NCI-H2107 (cell line): ENCODE measurements around the gene ADAMTSL2.

Experiments
- DNase-seq: peaks from one replicate; lab custom pipeline; 2025; lab: John Stamatoyannopoulos, UW

Gene ADAMTSL2

GRCh38 chr9:133534346-133535291 lies at the start of gene ADAMTSL2:
Gene ADAMTSL2, plus strand, starts transcription at chr9:133534704. Its CDS starts 2,009 bp downstream, at chr9:133536713.
- DNase-seq, result peak; percentile 42

GRCh38 chr9:133485531-133486260 lies 48.8 kb upstream of the ADAMTSL2 start:
- DNase-seq, result no peak

GRCh38 chr9:133487331-133487725 lies 47.2 kb upstream of the ADAMTSL2 start:
- DNase-seq, result no peak

DNA sequence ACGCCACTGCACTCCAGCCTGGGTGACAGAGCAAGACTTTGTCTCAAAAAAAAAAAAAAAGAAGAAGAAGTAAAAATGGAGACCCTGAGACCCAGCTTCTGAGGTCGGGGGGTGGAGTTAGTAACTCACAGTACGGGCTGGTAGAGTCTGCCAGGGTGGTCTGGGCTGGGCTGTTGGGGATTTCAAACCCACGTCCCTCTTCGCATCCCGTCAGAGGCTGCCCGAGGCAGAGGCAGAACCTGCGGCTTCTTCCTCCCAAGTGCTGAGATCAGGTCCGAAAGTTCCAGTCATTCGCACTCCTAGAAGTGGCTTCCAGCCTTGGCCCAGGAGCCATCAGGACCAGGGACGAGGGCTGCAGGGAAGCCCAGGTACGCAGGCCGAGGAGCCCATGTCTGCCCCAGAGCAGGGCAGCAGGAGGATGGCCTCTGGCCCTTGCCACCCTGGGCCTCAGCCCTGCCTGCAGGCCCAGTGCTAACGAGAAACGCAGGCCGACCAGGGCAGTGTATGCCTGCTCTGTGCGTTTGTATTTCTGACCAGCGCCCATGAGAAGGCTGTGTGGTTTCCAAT lies 45.7 kb upstream of the ADAMTSL2 start:
- DNase-seq, result no peak

- no peak for DNase-seq
Measured at GRCh38 chr9:133489253-133490190, 45.0 kb upstream of the ADAMTSL2 start.

DNA sequence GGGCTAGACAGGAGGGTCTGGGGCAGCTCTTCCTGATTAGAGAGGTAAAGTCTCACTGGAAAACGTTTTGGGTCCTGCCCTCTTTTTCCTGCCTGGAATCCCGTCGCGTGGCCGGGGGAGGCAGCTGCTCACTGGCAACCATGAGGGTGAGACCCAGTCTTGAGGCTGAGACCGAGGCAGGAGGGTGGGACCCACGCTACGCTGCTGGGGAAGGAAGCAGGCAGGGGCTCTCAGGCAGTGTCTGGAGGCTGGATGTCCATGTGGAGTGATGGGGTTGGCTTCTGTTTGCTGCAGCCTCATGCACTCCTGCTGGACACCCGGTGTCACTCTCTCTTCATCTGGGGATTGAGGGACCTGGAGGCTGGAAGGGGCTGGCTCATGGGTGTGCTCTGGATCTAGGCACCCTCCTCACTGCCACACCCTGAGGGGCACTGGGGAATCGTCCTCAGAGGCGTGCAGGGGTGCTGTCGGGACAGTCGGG lies 44.3 kb upstream of the ADAMTSL2 start:
- no peak for DNase-seq

- no peak for DNase-seq
Measured at GRCh38 chr9:133490865-133491655, 43.4 kb upstream of the ADAMTSL2 start.

DNA sequence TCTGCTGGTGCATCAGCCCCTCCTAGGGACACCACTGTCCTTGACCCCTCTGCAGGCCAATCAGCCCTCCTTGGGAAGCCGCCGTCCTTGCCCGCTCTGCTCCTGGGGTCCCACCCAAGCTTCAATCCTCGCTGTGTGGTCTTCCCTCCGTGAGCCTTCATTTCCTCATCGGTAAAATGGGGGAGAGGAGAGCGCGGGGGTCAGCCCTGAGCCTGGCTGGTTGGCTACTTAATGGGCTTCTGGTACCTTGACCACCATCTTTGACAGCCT lies 42.9 kb upstream of the ADAMTSL2 start:
- no peak for DNase-seq

GRCh38 chr9:133492061-133493021 lies 42.2 kb upstream of the ADAMTSL2 start:
- no peak for DNase-seq

DNA sequence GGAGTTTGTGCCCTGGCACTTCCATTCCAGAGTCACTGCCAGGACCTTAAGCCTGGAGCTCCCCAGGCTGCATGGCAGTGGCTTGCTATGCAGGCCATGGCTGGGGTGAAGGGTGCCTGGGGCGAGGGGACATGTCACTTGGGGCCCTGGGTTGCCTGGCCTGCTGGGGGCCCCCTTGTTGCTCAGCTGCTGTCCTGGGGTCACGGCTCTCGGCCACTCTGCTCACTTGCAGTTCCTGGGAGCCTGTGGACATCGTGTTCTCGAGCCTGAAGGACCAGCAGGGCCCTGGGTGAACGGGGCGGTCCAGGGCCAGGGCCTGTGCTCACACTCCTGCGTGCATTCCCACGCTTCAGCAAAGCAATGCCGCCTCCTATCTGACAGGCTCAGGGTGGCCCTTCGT lies 41.1 kb upstream of the ADAMTSL2 start:
- DNase-seq, result no peak

- DNase-seq, result no peak
Measured at GRCh38 chr9:133493845-133494540, 40.5 kb upstream of the ADAMTSL2 start.

- no peak for DNase-seq
Measured at GRCh38 chr9:133494636-133495326, 39.7 kb upstream of the ADAMTSL2 start.

- no peak for DNase-seq
Measured at GRCh38 chr9:133495327-133496293, 38.9 kb upstream of the ADAMTSL2 start.

DNA sequence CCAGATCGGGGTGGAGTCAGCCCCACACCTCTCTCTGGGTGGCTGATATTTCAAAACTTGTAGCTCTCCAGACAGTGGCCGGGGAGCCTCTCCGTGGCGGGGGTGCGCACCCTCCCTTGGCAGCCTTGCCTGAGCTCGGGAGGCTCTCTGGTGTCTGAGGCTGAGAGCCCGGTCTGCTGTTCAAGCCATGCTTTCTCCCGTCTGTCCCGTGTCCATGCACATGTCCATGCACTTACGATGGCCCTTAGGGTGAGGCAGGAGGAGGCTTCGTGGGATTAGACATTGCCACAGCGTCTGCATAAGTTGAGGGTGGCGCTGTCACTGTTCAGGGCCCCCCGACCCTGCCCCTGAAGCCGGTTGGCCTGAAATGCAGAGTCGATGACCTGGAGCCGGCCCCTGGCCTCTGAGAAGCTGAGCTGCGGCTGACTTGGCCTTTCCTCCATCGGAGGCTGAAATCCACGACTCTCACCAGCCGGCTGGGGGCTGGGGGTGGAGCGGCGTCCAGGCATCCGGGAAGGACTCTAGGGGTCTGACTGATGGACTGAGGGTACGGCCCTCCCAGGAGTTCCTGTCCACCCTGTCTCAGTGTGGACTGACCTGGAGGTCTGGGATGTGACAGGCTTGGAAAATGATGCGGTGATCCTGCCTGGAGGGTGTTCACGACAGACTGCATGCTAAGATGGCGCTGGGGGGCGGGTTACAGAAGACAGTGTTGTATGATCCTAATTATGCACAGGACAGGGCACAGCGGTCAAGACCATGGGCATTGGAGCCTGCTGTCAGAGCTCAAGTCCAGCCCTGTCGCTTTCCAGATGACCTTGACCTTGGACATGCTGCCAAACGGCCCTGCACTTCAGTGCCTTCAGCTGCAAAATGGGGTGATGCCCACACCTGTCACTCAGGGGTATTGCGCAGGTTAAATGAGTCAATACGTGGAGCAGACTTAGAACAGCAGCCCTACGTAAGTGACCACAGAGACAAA lies 37.4 kb upstream of the ADAMTSL2 start:
- DNase-seq, result no peak

DNA sequence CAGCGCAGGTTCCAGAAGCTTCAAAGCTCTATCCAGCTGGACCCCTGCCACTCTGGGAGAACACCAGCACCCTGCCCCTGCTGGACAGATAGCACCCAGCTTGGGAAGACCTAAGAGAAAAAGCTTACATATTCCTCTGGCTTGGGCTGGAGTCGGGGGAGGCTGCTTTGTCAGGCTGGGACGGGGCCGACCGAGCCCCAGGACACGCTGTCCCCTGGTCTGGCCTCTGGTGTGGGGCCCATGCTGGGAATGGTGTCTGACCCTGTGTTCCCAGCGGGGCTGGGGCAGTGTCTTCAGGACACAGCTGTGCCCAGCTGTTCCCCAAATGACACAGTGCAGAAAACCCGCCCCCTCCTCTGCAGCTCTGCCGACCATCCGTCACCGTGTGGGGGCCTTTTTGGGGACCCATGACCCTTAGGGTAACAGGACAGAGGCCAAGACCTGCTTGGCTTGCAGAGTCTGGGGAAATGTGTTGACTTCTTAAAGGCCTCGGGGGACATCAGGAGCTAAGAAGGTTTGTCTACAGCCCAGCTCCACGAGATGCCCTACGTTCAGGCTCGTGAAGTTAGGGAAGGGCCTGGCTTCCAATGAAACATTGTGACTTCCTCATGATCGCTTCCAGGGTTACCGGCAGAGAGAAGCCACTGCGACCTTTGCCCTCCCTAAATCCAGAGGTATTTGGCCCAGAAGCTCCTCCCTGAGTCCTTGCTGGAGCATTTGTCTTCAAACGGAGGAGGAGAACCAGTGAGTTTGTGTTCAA lies 35.2 kb upstream of the ADAMTSL2 start:
- DNase-seq, result no peak
